SH-SY5Y (cell line): Measurements from ENCODE around the gene CDKL5.

Experiments used
- GATA2 ChIP-seq: IDR thresholded peaks from 2 replicates; pipeline ENCODE4 v1.6.1; 2011; ENCODE audit warnings: mild to moderate bottlenecking, low read depth, low read length
- GATA3 ChIP-seq: IDR thresholded peaks from 2 replicates; pipeline ENCODE4 v1.6.1; 2011; ENCODE audit warnings: low read depth, mild to moderate bottlenecking, low read length, moderate library complexity

GRCh38 chrX:18548996-18549395, 123.6 kb downstream of the CDKL5 start:
- TF ChIP-seq GATA3 (no peak), GATA2 (no peak)
